Middle frontal gyrus (tissue), 1 donor: ENCODE data around the gene TAS2R4.
A peak's percentile ranks its signal among the peaks of the same experiment; 100 is the strongest.
"Not testable (repeated sequence)": the region's sequence is repeated elsewhere in the genome, so short reads cannot be mapped to it uniquely, and the experiment has no call there.

Source experiments
- DNase-seq: peaks from one replicate; pipeline ENCODE4 v3.0.0-alpha.2; 2015; ENCODE audit warnings: low spot score; ENCODE audit errors: extremely low spot score

TAS2R4 gene

GRCh38 chr7:141776374-141776773 lies at the start of gene TAS2R4:
Gene TAS2R4 (plus strand): TSS chr7:141776674. CDS start chr7:141778489, 1,815 bp downstream.
- DNase-seq = no peak

DNA sequence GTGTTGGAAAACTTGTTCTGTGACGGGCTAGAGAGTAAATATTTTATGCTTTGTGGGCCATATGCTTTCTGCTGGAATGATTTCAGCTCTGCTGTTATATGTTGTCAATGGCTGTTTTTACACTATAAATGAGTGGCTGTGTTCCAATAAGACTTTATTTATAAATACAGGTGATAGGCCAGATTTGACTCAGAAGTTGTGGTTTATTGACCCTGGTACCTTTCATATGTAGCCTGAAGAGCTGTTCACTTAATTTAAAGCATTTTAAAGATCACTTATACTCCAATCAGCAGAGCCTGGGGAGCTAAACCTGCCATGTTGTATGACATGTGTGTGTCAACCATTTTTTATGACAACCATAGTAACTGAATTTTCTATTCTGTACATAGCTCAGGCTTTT lies 47.5 kb upstream of the TAS2R4 start:
- DNase-seq = no peak

DNA sequence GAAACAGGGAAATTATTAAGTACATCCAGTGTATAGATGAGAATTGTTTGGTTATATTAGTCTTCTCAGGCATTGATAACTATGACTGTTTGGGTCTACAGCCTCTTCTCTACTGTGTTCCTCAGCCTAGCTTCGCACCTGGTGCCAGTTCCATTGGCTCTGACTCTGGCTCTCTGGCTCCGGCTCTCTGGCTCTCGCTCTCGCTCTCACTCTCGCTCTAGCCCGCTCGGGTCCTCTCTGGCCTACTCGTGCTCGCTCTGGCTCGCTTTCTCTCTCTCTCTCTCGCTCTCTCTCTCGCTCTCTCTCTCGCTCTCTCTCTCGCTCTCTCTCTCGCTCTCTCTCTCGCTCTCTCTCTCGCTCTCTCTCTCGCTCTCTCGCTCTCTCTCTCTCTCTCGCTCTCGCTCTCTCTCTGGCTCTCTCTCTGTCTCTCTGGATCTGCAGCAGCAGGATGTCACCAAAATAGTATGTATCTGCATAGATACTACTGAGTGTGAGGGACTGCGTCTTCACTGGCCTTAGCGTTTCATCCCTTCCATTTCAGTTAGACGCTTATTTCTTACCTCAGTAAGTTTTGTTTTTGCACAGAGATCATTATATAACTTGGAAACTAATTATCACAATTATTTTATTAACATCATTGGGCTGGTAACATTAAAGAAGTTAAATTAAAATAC lies 44.9 kb upstream of the TAS2R4 start:
- no peak for DNase-seq

DNA sequence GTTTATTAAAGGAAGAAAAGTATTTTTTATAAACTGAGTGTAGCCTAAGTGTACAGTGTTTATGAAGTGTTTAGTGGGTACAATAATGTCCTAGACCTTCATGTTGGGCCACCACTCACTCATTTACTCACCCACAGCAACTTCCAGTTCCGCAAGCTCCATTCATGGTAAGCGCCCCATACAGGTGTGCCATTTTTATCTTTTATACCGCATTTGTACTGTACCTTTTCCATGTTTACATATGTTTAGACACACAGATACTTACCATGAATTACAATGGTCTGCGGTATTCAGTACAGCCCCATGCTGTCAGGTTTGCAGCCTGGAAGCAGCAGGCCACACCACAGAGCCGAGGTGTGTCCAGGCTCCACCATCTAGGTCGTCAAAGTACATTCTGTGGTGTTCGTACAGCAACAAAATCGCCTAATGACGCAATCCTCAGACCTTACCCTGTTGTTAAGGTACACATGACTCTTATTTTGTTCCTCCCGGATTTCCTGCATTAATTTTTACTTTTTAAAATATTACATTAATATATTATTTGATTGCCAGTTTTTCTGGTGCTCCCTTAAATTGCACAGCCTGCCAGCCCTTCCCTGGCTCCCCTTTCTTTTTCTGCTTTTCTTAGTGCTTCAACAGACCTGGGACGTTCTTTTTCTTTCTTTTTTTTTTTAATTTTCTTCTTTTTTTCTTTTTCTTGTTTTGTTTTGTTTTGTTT lies 39.2 kb upstream of the TAS2R4 start:
- no peak for DNase-seq

- peak; percentile 94 for DNase-seq
These were observed 38.5 kb upstream of the TAS2R4 start, which contains the start of gene SSBP1 for GRCh38 chr7:141737836-141738591. Gene SSBP1 (plus strand): TSS chr7:141738358. CDS start chr7:141739167, 809 bp downstream.

GRCh38 chr7:141738592-141739013 lies 37.9 kb upstream of the TAS2R4 start:
- DNase-seq = no peak

DNA sequence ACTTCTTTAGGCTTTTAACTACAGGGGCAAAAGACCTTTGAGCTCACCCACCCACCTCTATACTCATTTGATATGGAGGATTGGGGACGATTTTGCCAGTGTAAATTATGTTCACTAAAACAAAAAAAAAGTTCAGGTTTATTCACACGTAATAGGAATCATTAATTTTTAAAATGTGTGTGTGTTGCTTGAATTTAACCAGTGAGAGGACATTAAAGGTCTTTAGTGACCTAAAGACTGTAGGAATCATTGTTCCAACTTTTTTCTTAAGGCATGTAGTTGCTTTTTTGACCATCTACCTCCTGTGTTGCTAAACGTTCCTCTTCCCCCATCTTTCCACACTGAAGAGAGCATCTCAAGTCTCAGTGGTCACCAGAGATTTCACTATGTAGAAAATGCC lies 37.2 kb upstream of the TAS2R4 start:
- no peak for DNase-seq

- no peak for DNase-seq
These were observed 34.2 kb upstream of the TAS2R4 start for GRCh38 chr7:141742229-141742628.

GRCh38 chr7:141744131-141744530 lies 32.3 kb upstream of the TAS2R4 start:
- no peak for DNase-seq

- DNase-seq = no peak
These were observed 28.1 kb upstream of the TAS2R4 start for GRCh38 chr7:141748396-141748795.

DNA sequence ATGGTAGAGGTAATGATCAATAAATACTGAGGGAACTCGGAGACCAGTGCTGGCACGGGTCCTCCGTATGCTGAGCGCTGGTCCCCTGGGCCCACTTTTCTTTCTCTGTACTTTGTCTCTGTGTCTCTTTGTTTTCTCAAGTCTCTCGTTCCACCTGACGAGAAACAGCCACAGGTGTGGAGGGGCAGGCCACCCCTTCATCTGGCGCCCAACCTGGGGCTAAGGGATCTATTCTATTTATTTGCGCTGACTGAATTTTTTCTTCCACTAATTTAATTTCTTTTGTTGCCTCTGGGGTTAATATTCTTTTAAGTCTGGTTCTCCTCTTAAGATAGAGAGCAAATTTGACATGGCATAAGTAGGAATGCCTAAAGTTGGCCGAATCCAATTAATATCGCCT lies 24.6 kb upstream of the TAS2R4 start:
- DNase-seq = not testable (repeated sequence)

DNA sequence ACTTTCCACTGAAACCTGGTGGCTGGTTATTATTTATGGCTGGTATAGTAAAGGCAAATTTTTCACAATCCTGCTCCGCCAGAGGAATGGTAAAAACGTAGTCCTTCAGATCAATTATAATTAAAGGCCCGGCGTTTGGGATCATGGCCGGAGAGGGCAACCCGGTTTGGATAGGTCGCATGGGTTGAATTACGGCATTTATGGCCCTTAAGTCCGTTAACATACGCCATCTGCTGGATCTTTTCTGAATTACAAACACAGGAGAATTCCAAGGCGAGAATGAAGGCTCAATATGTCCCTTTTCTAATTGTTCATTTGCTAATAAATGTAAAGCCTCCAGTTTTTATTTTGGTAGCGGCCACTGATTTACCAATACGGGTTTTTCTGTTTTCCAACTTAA lies 23.8 kb upstream of the TAS2R4 start:
- no peak for DNase-seq

- no peak for DNase-seq
These were observed 21.5 kb upstream of the TAS2R4 start for GRCh38 chr7:141754939-141755338.

- DNase-seq = no peak
These were observed 12.7 kb upstream of the TAS2R4 start, which contains the start of gene TAS2R3 for GRCh38 chr7:141763797-141764196. Gene TAS2R3 (plus strand): TSS chr7:141764097. CDS start chr7:141764159, 62 bp downstream.

DNA sequence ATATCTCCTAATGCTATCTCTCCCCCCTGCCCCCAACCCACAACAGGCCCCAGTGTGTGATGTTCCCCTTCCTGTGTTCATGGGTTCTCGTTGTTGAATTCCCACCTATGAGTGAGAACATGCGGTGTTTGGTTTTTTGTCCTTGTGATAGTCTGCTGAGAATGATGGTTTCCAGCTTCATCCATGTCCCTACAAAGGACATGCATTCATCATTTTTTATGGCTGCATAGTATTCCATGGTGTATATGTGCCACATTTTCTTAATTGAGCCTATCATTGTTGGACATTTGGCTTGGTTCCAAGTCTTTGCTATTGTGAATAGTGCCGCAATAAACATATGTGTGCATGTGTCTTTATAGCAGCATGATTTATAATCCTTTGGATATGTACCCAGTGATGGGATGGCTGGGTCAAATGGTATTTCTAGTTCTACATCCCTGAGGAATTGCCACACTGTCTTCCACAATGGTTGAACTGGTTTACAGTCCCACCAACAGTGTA lies 6.3 kb upstream of the TAS2R4 start:
- DNase-seq = not testable (repeated sequence)

DNA sequence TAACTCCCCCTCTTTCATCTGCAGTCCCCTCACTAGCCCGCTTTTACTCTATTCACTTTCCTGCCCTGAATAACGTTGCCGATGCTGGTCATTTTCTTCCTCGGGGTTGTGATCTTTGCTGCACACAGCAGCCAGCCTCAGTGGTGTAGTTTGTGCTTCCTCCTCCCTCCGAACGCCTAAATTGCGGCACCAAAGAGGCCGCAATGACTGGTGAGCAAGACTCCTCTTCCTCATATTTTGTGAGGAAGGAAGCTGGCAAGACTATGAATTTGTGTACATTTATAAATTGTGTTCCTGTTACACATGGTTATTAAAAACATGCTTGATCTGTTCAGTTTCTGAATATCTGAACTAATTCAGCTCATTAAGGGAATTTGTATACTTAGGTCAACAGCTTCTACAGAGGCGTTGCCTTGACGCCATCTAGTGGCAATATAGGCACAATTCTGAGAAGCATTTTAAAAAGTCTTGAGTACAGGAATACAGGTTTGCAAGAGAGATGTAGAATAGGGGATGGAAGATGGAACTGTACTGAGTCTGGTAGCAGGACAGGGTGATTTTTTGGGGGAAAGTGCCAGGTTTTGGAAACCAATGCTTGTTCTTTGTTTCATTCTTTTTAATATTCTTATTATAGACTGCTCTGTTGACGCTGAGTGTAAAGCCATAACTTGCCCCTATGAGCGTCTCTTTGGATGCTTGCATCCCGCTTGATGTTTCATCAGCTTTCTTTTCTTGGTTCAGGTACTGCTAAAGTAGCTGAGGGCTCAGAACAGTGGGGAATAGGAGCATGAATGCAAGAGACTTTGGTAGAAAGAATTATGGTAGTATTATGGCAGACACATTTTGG lies 9.5 kb downstream of the TAS2R4 start:
- DNase-seq = no peak

DNA sequence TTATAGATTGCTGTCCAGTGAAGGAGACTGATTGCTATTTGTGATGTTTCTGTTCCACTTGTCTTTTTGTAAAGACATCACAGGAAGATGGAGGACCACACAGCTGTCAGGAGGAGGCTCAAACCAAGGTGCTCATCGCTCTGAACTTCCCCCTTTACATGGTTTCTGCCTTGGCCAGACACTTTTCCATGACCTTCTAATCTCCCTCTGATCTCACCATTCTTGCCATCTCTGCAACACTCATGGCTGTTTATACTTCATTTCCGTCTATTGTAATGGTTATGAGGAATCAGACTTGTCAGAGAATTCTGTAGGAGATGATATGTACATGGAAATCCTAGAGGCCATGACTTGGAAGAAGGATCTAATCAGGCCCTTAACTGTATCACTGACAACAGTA lies 11.8 kb downstream of the TAS2R4 start:
- DNase-seq = no peak

DNA sequence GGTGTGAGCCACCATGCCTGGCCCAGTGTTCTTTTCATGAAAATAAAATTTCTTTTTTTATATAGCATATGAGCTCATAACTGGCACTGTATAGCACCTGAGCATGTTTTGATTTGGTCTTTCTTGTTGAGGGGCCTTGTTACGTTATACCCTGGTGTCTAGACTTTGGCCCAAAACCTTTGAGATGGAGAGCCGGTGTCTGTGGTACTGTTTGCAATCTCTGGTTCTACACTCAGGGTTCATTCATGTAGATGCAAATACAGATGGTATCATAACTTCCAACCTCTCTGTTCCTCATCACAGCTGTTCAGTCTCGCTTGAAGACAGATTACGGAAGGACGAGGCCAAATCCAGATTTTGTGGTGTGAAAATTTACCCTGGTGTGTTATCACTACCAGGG lies 13.4 kb downstream of the TAS2R4 start, which contains the start of gene TAS2R5:
TAS2R5 (plus strand) TSS at position 301 of the 400 bp plus-strand sequence. CDS start 145 bp downstream, outside the sequence.
- no peak for DNase-seq

GRCh38 chr7:141792526-141792925 lies 16.1 kb downstream of the TAS2R4 start:
- no peak for DNase-seq

GRCh38 chr7:141820067-141820466 lies 43.6 kb downstream of the TAS2R4 start:
- no peak for DNase-seq

- not testable (repeated sequence) for DNase-seq
These were observed 46.0 kb downstream of the TAS2R4 start for GRCh38 chr7:141822432-141822831.
